KBM-7 (cell line): ENCODE measurements around the gene EEIG2.

Experiments used
- DNase-seq: peaks from one replicate; pipeline ENCODE4 v3.0.0-alpha.2; 2015
- in situ Hi-C: fragments of 300-500 bp; cut with MboI; formaldehyde crosslinking; loops from 2 replicates; pipeline ENCODE4 v1.14.3; 2020; ENCODE audit warnings: low sequenced_read_pairs, low pct_unique_long_range_greater_than_20kb, mixed read lengths

Gene EEIG2

DNA sequence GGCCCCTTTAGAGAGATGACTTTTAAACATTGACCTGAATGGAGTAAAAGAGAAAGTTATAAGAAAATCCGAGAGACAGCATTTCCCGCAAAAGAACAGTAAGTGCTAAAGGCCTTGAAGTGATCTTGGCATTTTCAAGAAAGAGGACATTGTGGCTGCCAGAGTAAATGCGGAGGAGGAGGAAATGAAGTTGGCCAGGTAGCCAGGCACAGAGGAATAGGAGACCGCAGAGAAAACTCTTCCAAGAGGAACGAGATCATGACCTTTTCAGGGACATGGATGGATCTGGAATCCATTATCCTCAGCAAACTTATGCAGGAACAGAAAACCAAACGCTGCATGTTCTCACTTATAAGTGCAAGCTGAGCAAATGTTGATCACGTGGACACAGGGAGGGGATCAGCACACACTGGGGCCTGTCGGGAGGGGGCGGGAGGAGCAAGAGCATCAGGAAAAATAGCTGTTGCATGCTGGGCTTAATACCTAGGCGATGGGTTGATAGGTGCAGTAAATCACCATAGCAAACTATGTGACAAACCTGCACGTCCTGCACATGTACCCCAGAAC, 49.7 kb downstream of the EEIG2 start:
- in situ Hi-C loops, result no loop called here
- no peak for DNase-seq
